ENCODE measurements around the gene STAMBP. TPM values are rescaled to one million over a fixed set of nuclear protein-coding genes. Genes with fewer than 3 reads are reported as not detected.

The STAMBP gene
- total RNA-seq, 1 donor from 2014 or later, result 36.4 TPM

- TF ChIP-seq CTCF (IDR thresholded peaks at IDR 0.05), result no peak
- no peaks in the 10 kb centered on the region for H3K4me1 ChIP-seq
- intact Hi-C loops (cut with DNase I), result no loop called here
- H3K9me3 ChIP-seq, result no peaks in the 10 kb centered on the region
- H3K36me3 ChIP-seq, result peaks cover 83 to 98% of the 10 kb centered on the region in 2 donors
- no peaks in the 10 kb centered on the region for H3K27me3 ChIP-seq
- no peak for DNase-seq (ENCODE audit: low spot score in 2 of 2)
- H3K27ac ChIP-seq, result no peak overlapping the region
- no peak overlapping the region for H3K4me3 ChIP-seq
These were observed 21.2 kb downstream of the STAMBP start for GRCh38 chr2:73850009-73850408.

- H3K27ac ChIP-seq, result no peak overlapping the region
- H3K27me3 ChIP-seq, result no peaks in the 10 kb centered on the region
- H3K9me3 ChIP-seq, result no peaks in the 10 kb centered on the region
- H3K4me3 ChIP-seq, result no peak overlapping the region
- intact Hi-C loops (cut with DNase I), result no loop called here
- H3K36me3 ChIP-seq, result peaks cover 82 to 98% of the 10 kb centered on the region in 2 donors
- no peak for DNase-seq (ENCODE audit: low spot score in 2 of 2)
- no peaks in the 10 kb centered on the region for H3K4me1 ChIP-seq
- no peak for TF ChIP-seq CTCF (IDR thresholded peaks at IDR 0.05)
These were observed 22.5 kb downstream of the STAMBP start for GRCh38 chr2:73851274-73851673.

GRCh38 chr2:73852020-73852419 is 23.3 kb downstream of the STAMBP start:
- no peak overlapping the region for H3K27ac ChIP-seq
- TF ChIP-seq CTCF (IDR thresholded peaks at IDR 0.05), result no peak
- no peaks in the 10 kb centered on the region for H3K9me3 ChIP-seq
- intact Hi-C loops (cut with DNase I), result no loop called here
- H3K27me3 ChIP-seq, result no peaks in the 10 kb centered on the region
- H3K4me3 ChIP-seq, result no peak overlapping the region
- peaks cover 80 to 96% of the 10 kb centered on the region in 2 donors for H3K36me3 ChIP-seq
- DNase-seq (ENCODE audit: low spot score in 2 of 2), result no peak
- H3K4me1 ChIP-seq, result no peaks in the 10 kb centered on the region

GRCh38 chr2:73855526-73855925 is 26.8 kb downstream of the STAMBP start:
- H3K4me1 ChIP-seq, result no peaks in the 10 kb centered on the region
- no peaks in the 10 kb centered on the region for H3K27me3 ChIP-seq
- TF ChIP-seq CTCF (IDR thresholded peaks at IDR 0.05), result no peak
- no peaks in the 10 kb centered on the region for H3K9me3 ChIP-seq
- H3K36me3 ChIP-seq, result peaks cover 62 to 79% of the 10 kb centered on the region in 2 donors
- no peak overlapping the region for H3K27ac ChIP-seq
- DNase-seq (ENCODE audit: low spot score in 2 of 2), result no peak
- intact Hi-C loops (cut with DNase I), result no loop called here
- no peak overlapping the region for H3K4me3 ChIP-seq

GRCh38 chr2:73856214-73856613 is 27.5 kb downstream of the STAMBP start:
- Histone ChIP-seq H3K4me1 (no peaks in the 10 kb centered on the region), H3K9me3 (no peaks in the 10 kb centered on the region), H3K4me3 (no peak overlapping the region), H3K27me3 (no peaks in the 10 kb centered on the region), H3K27ac (no peak overlapping the region), H3K36me3 (peaks cover 62 to 79% of the 10 kb centered on the region in 2 donors)
- TF ChIP-seq CTCF (IDR thresholded peaks at IDR 0.05), result no peak
- no peak for DNase-seq (ENCODE audit: low spot score in 2 of 2)
- intact Hi-C loops (cut with DNase I), result no loop called here

Data from ascending aorta (tissue), 2 donors.